Fibroblast of the conjunctiva (primary cell): ENCODE results near the gene ZSCAN20.
"Not testable (repeated sequence)": the region's sequence is repeated elsewhere in the genome, so short reads cannot be mapped to it uniquely, and the experiment has no call there.

Experiments used
- DNase-seq: peaks from one replicate; pipeline ENCODE4 v3.0.0-alpha.2; 2010; ENCODE audit warnings: low read depth

The ZSCAN20 gene

DNA sequence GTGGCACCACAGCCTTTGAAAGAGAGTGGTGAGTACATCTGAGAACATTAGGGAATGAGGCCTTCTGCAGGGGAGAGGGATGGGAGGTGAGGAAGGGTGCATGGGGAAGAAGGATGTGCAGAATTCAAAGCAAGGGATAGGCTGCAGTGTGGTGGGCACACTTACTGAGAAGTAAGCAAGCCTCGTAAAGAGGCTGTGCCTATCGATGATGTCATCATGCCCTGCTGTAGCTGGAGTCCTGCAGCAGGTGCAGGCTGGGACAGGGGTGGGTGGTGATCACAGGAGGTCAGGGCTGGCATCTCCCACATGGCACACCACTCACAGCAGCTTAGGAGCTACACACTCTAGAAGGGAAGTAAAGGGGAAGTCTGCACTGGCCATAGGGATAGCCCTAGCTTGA, 16.2 kb downstream of the ZSCAN20 start:
- no peak for DNase-seq

DNA sequence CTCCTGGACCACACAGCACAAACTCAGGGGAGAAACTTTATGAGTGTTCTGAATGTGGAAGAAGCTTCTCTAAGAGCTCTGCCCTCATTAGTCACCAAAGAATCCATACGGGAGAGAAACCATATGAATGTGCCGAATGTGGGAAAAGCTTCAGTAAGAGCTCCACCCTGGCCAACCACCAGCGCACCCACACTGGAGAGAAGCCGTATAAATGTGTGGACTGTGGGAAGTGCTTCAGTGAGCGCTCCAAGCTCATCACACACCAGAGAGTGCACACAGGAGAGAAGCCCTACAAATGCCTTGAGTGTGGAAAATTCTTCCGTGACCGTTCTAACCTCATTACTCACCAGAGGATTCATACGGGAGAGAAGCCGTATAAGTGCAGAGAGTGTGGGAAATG, 22.5 kb downstream of the ZSCAN20 start:
- no peak for DNase-seq

DNA sequence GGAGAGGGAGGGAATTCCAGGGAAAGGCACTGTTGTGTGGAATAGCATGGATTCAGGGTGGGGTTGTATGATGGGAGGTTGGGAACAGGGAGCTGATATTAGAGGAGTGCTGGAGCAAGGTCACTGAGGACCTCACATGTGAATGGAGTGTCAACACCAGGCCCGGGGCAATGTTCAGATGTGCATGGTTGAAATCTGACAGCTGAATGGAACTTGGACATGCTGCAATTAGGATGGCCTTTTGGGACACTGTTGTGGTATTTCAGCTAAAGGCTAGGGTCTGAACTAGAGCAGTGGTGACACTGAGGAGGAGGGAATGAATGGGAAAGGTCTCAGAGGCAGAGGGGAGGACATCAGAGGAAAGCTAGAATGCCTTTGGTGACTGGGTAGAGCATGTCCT, 25.0 kb downstream of the ZSCAN20 start:
- no peak for DNase-seq

DNA sequence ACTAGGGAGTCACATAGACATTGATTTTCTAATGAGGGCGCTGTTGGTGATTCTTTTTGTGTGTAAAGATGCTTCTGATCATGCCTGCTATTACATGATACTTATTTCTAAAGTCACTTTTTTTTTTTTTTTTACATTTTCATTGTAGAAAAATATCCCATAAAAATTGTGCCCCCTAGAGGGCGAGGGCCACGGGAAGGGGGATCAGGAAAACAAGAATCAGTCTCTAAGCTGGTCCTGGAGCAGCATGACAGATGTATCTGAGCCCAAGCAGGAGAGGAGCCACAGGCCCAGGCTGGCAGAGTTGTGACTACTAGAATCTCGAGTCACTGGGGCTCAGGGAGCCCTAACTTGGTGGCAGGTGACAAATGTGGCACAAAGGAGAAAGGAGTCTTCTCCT, 28.1 kb downstream of the ZSCAN20 start:
- no peak for DNase-seq

- DNase-seq, result no peak
Measured at GRCh38 chr1:33501309-33501708, 28.9 kb downstream of the ZSCAN20 start.

DNA sequence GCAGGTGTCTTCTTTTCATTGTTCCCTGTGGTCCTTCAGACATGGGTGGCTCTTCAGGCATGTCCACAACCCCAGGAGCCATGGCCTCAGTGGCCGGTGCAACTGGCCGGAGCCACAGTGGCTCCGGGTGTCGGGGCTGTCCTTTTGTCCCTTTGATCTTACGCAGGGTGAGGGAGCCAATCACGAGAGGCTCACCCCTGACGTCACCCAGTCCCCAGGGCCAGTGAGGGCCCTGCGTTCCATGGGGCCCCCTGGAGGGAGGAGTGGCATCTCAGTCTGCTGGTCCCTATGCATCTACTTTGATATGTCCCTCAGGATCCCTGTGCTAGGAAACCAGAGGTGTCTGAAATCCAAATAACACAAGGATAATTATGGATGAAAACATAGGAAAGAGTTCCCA, 29.3 kb downstream of the ZSCAN20 start:
- no peak for DNase-seq

DNA sequence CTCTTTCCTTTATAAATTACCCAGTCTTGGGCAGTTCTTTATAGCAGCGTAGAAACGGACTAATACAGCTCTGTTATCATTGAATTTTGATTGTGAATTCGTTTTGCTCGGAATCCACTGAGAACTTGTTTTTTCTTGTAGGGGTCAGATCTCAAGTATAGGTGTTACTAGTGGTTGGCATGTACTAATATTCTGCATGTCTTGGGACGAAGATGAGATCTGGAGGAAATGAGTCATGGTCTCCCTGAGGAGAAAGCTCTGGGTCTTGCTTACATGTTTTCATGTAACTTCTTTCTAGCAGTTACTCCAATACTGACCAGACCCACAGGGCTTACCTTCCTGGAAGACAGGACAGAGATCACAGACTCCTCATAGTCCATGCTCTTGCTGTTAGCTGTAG, 30.3 kb downstream of the ZSCAN20 start:
- DNase-seq, result no peak

DNA sequence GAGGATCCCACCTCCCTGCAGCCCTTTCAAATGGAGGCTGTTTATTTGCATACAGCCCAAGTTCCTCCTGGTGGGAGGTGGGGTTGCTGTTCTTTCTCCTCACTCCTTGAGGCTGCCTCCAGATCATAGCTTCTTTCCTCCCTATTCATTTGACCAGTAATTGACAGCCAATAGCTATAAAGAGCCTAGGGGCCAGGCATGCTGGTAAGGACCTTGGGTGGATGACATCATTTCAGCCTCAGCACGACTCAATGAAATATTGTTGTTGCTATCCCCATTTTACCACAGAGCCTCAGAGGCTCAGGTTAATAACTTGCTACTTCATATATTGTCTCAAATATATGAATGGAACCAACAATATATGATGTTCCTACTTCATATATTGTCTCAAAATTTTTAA, 31.1 kb downstream of the ZSCAN20 start:
- DNase-seq, result no peak

GRCh38 chr1:33507661-33508060, 35.2 kb downstream of the ZSCAN20 start:
- no peak for DNase-seq

- DNase-seq, result no peak
Measured at GRCh38 chr1:33508151-33508550, 35.7 kb downstream of the ZSCAN20 start.

DNA sequence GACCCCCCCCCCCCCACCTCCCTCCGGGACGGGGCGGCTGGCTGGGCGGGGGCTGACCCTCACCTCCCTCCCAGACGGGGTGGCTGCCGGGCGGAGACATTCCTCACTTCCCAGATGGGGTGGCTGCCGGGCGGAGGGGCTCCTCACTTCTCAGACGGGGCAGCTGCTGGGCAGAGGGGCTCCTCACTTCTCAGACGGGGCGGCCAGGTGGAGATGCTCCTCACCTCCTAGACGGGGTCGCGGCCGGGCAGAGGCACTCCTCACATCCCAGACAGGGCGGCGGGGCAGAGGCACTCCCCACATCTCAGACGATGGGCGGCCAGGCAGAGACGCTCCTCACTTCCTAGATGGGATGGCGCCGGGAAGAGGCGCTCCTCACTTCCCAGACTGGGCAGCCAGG, 36.8 kb downstream of the ZSCAN20 start:
- DNase-seq, result not testable (repeated sequence)

GRCh38 chr1:33512226-33513011, 40.0 kb downstream of the ZSCAN20 start:
- no peak for DNase-seq

GRCh38 chr1:33515112-33515511, 42.7 kb downstream of the ZSCAN20 start:
- no peak for DNase-seq

DNA sequence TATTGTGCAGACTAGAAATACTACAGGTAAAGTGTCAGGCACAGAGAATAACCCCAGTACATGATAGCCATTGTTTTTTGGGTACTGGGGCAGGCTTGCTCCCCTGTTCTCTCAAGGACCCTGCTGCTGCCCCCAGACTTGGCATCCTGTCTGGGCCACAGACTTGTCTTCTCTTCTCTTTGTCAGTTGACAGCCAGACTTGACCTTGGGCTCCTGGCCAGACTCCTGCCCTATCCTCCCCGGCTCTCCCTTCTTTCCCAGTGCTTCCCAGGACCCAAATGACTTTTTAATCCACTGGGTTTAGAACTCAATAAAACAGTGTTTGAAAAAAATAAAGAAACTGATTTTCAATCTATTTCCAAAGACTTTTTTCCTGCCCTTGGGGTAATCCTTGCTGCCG, 43.2 kb downstream of the ZSCAN20 start:
- DNase-seq, result no peak

DNA sequence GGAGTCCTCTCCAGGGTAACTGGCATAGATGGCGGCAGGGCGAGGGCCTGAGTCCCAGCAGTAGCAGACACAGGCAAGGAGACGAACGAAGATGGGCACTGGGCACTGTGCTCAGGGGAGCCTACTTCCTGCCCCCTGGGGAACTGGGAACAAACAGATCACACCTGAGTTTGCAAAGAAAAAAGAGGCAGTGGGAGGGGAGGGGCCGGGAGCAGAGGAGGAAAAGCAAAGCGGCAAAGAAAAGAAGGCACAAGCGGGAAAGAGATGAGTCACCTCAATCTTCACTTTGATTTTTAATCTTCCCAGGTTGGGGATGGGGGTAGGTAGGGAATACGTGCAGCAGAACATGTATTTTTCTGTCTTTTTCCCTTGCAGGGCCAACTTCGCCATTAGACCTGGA, 44.0 kb downstream of the ZSCAN20 start:
- no peak for DNase-seq

- no peak for DNase-seq
Measured at GRCh38 chr1:33516891-33517567, 44.6 kb downstream of the ZSCAN20 start.

DNA sequence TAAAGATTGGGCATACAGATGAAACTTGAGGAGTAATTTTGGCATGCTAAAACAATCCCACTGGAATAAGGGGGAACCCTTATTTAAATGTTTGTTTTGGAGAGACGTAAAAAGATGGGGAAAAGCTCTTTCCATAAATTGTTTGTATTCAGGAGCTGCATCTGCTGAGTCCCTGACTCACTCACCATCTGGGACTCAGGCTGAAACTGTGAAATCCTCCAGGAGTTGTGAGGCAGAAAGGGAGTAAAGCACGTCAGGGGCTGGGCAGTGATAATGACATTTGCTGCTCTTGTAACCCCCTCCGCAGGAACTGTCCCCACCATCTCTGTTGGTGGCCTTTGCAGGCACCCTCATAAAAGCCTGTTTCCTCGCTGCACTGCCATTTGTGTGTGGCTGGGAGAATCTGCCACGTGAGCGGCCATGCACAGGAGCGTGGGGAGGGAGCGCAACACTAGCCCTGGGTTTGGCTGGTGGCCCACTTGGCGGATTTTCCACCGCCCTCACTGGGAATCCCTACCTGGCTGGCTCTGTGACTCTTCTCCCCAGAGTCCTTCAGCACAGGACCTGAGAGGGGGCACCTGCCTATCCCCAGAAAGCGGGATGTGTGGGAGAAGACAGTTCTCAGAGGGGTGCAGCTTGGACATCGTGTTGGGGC, 45.3 kb downstream of the ZSCAN20 start:
- DNase-seq, result no peak

GRCh38 chr1:33519240-33519884, 46.9 kb downstream of the ZSCAN20 start:
- no peak for DNase-seq

DNA sequence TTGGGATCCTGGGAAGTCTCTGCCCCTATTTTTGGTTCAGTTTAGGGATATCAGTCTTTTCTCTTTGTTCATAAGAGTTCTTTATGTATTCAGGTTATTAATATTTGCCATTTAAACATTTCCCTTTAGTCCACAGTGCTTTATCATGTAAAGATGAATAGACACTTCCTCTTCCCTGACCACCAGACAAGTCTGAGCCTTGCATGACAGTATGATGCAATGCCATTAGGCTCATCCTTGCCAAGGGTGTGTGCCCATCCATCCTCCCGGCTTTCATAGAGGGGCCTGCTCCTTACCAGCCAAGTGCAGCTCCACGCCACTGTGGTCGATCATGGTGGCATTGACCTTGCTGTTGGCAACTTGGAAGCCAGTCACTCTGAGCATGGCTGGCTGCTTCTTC, 52.1 kb downstream of the ZSCAN20 start:
- DNase-seq, result no peak

DNA sequence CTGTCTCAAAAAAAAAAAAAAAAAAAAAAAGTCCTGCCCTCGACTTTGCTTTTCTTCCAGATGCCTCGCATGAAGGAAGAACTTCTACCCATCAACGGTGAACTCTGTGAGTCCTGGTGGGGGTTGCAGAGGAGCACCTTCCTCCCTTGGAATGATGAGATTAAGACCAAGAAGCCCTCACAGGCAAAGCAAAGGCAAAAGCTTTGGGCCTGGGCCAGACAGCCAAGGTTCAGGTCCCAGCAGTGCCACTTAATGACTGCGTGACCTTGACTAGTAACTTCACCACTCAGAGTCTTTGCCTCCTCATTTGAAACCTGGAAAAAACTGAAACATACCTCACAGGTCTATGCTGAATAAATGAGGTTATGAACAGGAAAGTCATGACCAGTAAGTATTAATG, 55.5 kb downstream of the ZSCAN20 start:
- no peak for DNase-seq

- no peak for DNase-seq
Measured at GRCh38 chr1:33529957-33530356, 57.5 kb downstream of the ZSCAN20 start.

- DNase-seq, result no peak
Measured at GRCh38 chr1:33532250-33532649, 59.8 kb downstream of the ZSCAN20 start.

DNA sequence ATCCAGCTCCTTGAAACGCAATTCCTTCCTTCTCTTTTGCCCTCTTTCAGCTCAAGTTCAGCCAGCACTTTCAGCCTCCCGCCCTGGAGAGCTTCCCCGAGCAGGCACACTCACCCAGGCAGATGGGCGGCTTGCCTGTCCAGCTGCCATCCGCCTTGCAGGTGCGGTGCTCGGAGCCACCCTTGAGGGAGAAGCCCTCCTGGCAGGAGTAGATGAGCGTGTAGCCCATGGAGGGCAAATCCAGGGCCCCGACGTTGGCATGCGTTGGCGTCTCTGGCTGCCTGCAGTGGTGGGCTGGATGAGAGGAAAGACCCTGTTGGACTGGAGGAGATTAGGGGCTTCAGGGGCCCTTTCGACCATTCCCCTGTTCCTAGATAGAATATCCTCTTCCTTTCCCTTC, 60.5 kb downstream of the ZSCAN20 start:
- no peak for DNase-seq
